IMR-90 (cell line): ENCODE results near the gene DDX41. TPM values are rescaled to one million over a fixed set of nuclear protein-coding genes. Genes with fewer than 3 reads are reported as not detected.

Experiments
- ATAC-seq: fragments of 200-7000 bp; cut with Tn5 transposase; 2 replicates; pipeline ENCODE4 v1.9.1; 2020; ENCODE audit warnings: low read depth, mild to moderate bottlenecking, moderate library complexity
- BruUV-seq: library from RNA; stranded (reverse); fragments of 400-500 nt; replicated peaks from 2 replicates; lab custom pipeline; 2021; lab: Mats Ljungman, UMichigan
- CTCF ChIA-PET: fragments of 300-600 bp; formaldehyde crosslinking; extraction: SDS; loops from one replicate; lab custom pipeline; 2021; ENCODE audit warnings: antibody characterized with exemption; lab: Yijun Ruan, JAX
- POLR2A ChIA-PET: fragments of 300-600 bp; sonication (Branson Sonifier 250); formaldehyde crosslinking; loops from one replicate; lab custom pipeline; 2022; ENCODE audit warnings: antibody characterized with exemption; ENCODE audit not compliant: unreplicated experiment; lab: Charles Lee
- DNase-seq: peaks from one replicate; pipeline ENCODE4 v3.0.0; 2013
- H2AFZ ChIP-seq: replicated peaks from 2 replicates; pipeline ENCODE3; 2013; ENCODE audit warnings: low read length, mild to moderate bottlenecking; ENCODE audit not compliant: poor library complexity
- H2AK5ac ChIP-seq: 2 replicates; pipeline ENCODE4 v1.6.1; 2013; ENCODE audit warnings: low read depth, low read length, inconsistent platforms
- H2AK9ac ChIP-seq: replicated peaks from 2 replicates; pipeline ENCODE3; 2013; ENCODE audit warnings: mild to moderate bottlenecking, low read depth, low read length, moderate library complexity; ENCODE audit not compliant: poor library complexity
- H2BK120ac ChIP-seq: 2 replicates; pipeline ENCODE4 v1.6.1; 2013; ENCODE audit warnings: low read depth, low read length, inconsistent platforms
- H2BK15ac ChIP-seq: 3 replicates; pipeline ENCODE4 v1.6.1; 2013; ENCODE audit warnings: low read depth, low read length, inconsistent platforms
- H2BK20ac ChIP-seq: 2 replicates; pipeline ENCODE4 v1.6.1; 2013; ENCODE audit warnings: low read depth, mild to moderate bottlenecking, inconsistent platforms, low read length, moderate library complexity
- H2BK5ac ChIP-seq: 2 replicates; pipeline ENCODE4 v1.6.1; 2013; ENCODE audit warnings: mild to moderate bottlenecking, low read depth, low read length, inconsistent platforms; ENCODE audit not compliant: poor library complexity, severe bottlenecking
- H3K14ac ChIP-seq: replicated peaks from 2 replicates; pipeline ENCODE4 v1.6.1; 2013; ENCODE audit warnings: low read depth, low read length, inconsistent platforms
- H3K18ac ChIP-seq: 2 replicates; pipeline ENCODE4 v1.6.1; 2013; ENCODE audit warnings: low read depth, low read length, control low read depth
- H3K23ac ChIP-seq: 2 replicates; pipeline ENCODE4 v1.6.1; 2013; ENCODE audit warnings: low read depth, low read length, inconsistent platforms
- H3K27ac ChIP-seq: 2 replicates; pipeline ENCODE4 v1.5.1; 2013; ENCODE audit warnings: mild to moderate bottlenecking, control low read depth, low read length; ENCODE audit not compliant: insufficient read depth
- H3K27me3 ChIP-seq: 2 replicates; pipeline ENCODE4 v1.6.1; 2013; ENCODE audit warnings: low read length; ENCODE audit not compliant: control insufficient read depth, insufficient read depth
- H3K36me3 ChIP-seq: 2 replicates; pipeline ENCODE4 v1.6.1; 2013; ENCODE audit warnings: low read length, mixed read lengths; ENCODE audit not compliant: control insufficient read depth, insufficient read depth
- H3K4ac ChIP-seq: 2 replicates; pipeline ENCODE4 v1.6.1; 2013; ENCODE audit warnings: low read depth, low read length, inconsistent platforms
- H3K4me1 ChIP-seq: 2 replicates; pipeline ENCODE4 v1.6.1; 2013; ENCODE audit warnings: low read length, mixed read lengths; ENCODE audit not compliant: control insufficient read depth, insufficient read depth
- H3K4me2 ChIP-seq: 2 replicates; pipeline ENCODE4 v1.6.1; 2013; ENCODE audit warnings: low read depth, mild to moderate bottlenecking, control low read depth, low read length, moderate library complexity
- H3K4me3 ChIP-seq: 2 replicates; pipeline ENCODE4 v1.5.1; 2013; ENCODE audit warnings: low read depth, mild to moderate bottlenecking, control low read depth, low read length, moderate library complexity; ENCODE audit not compliant: insufficient read depth
- H3K56ac ChIP-seq: 2 replicates; pipeline ENCODE4 v1.6.1; 2013; ENCODE audit warnings: low read length, inconsistent platforms; ENCODE audit not compliant: insufficient read depth; ENCODE audit errors: extremely low read depth
- H3K79me1 ChIP-seq, 2 experiments: 2 replicates each; pipeline ENCODE4 v1.6.1; 2013; ENCODE audit warnings: low read length in 2 of 2, inconsistent platforms in 1 of 2, low read depth in 1 of 2
- H3K9ac ChIP-seq: 2 replicates; pipeline ENCODE4 v1.6.1; 2013; ENCODE audit warnings: low read depth, low read length, control low read depth
- H3K9me1 ChIP-seq: 2 replicates; pipeline ENCODE4 v1.6.1; 2013; ENCODE audit warnings: low read length, inconsistent platforms; ENCODE audit not compliant: insufficient read depth
- H3K9me3 ChIP-seq: 2 replicates; pipeline ENCODE4 v1.6.1; 2013; ENCODE audit warnings: low read length; ENCODE audit not compliant: control insufficient read depth, insufficient read depth
- H4K20me1 ChIP-seq: 2 replicates; pipeline ENCODE4 v1.6.1; 2013; ENCODE audit warnings: low read length, inconsistent platforms; ENCODE audit not compliant: insufficient read depth
- H4K5ac ChIP-seq: 2 replicates; pipeline ENCODE4 v1.6.1; 2013; ENCODE audit warnings: mild to moderate bottlenecking, low read depth, low read length, control low read depth
- H4K8ac ChIP-seq, 2 experiments: 2 replicates each; pipeline ENCODE4 v1.6.1; 2013; ENCODE audit warnings: low read depth in 2 of 2, low read length in 2 of 2, control low read depth in 1 of 2, inconsistent platforms in 1 of 2
- H4K91ac ChIP-seq: 2 replicates; pipeline ENCODE4 v1.6.1; 2013; ENCODE audit warnings: low read depth, low read length, inconsistent platforms; ENCODE audit not compliant: insufficient read depth
- BHLHE40 ChIP-seq: fragments of 150-350 bp; IDR thresholded peaks from 2 replicates; pipeline ENCODE4 v1.6.1; 2016; ENCODE audit warnings: mild to moderate bottlenecking, low read depth, low read length
- CEBPB ChIP-seq: IDR thresholded peaks from 2 replicates; pipeline ENCODE4 v1.6.1; 2012; ENCODE audit warnings: low read depth, low read length, improper control_type of control experiment
- CHD1 ChIP-seq: IDR thresholded peaks from 2 replicates; pipeline ENCODE4 v1.6.1; 2012; ENCODE audit warnings: low read depth, low read length, improper control_type of control experiment
- ELK1 ChIP-seq: fragments of 150-350 bp; IDR thresholded peaks from 2 replicates; pipeline ENCODE4 v1.6.1; 2016; ENCODE audit warnings: low read depth, mild to moderate bottlenecking, low read length, moderate library complexity, borderline replicate concordance
- MAFK ChIP-seq: IDR thresholded peaks from 2 replicates; pipeline ENCODE4 v1.6.1; 2012; ENCODE audit warnings: low read depth, low read length, improper control_type of control experiment
- MAZ ChIP-seq: IDR thresholded peaks from 2 replicates; pipeline ENCODE4 v1.6.1; 2012; ENCODE audit warnings: low read depth, mild to moderate bottlenecking, low read length, improper control_type of control experiment, moderate library complexity, borderline replicate concordance
- MXI1 ChIP-seq: IDR thresholded peaks from 2 replicates; pipeline ENCODE4 v1.6.1; 2012; ENCODE audit warnings: low read depth, mild to moderate bottlenecking, low read length, moderate library complexity, borderline replicate concordance
- NFE2L2 ChIP-seq: fragments of 150-350 bp; IDR thresholded peaks from 2 replicates; pipeline ENCODE4 v1.6.1; 2016; ENCODE audit warnings: low read depth, mild to moderate bottlenecking, low read length
- POLR2A ChIP-seq: IDR thresholded peaks from 2 replicates; pipeline ENCODE4 v1.6.1; 2012; ENCODE audit warnings: mild to moderate bottlenecking, low read depth, low read length
- SMC3 ChIP-seq: fragments of 150-350 bp; IDR thresholded peaks from 2 replicates; pipeline ENCODE4 v1.6.1; 2016; ENCODE audit warnings: low read depth, mild to moderate bottlenecking, antibody characterized with exemption, low read length, moderate library complexity
- USF2 ChIP-seq: fragments of 150-350 bp; IDR thresholded peaks from 2 replicates; pipeline ENCODE4 v1.6.1; 2017; ENCODE audit warnings: mild to moderate bottlenecking, antibody characterized with exemption, low read length, low read depth
- WGBS, 2 experiments: methylation state at CpG; one replicate each; pipeline versions ENCODE4 v1.1.5 to v1.1.7; 2013; ENCODE audit warnings: missing lambda C conversion rate in 2 of 2; ENCODE audit not compliant: insufficient read length in 1 of 2; ENCODE audit errors: extremely low coverage in 2 of 2; 5-methylcytosine and 5-hydroxymethylcytosine counted together
- dilution Hi-C: fragments of 300-500 bp; cut with HindIII; formaldehyde crosslinking; loops from one replicate; pipeline ENCODE4 v1.14.3; 2018; ENCODE audit warnings: low sequenced_read_pairs; ENCODE audit not compliant: unreplicated experiment
- in situ Hi-C: fragments of 300-500 bp; cut with MboI; formaldehyde crosslinking; loops from 3 replicates; pipeline ENCODE4 v1.14.3; 2019; ENCODE audit warnings: low sequenced_read_pairs, inconsistent platforms, mixed read lengths
- intact Hi-C: fragments of 100-400 bp; cut with micrococcal nuclease; formaldehyde crosslinking; loops from 2 replicates; pipeline ENCODE4 v1.10.0; 2022
- polyA plus RNA-seq, 3 experiments: library from polyadenylated mRNA; depleted of rRNA; stranded (reverse); fragments of >200 nt; gene quantifications; 2 replicates each; pipeline ENCODE4 v1.2.3, GENCODE V29; 2012; ENCODE audit warnings: low replicate concordance in 1 of 3
- total RNA-seq: library from RNA; depleted of rRNA; stranded (reverse); fragments of >200 nt; gene quantifications from 2 replicates; pipeline ENCODE4 v1.2.3, GENCODE V29; 2012
- TF ChIP-seq, protein P1 (sequence below): conservative IDR thresholded peaks from 2 replicates; pipeline ENCODE4 v1.5.1; 2012; ENCODE audit warnings: mild to moderate bottlenecking, low read depth, low read length, improper control_type of control experiment

The DDX41 gene
- total and polyA plus RNA-seq, 2 of the 4 experiments (the other 2 are of a cell fraction), result 130 to 170 TPM

DNA sequence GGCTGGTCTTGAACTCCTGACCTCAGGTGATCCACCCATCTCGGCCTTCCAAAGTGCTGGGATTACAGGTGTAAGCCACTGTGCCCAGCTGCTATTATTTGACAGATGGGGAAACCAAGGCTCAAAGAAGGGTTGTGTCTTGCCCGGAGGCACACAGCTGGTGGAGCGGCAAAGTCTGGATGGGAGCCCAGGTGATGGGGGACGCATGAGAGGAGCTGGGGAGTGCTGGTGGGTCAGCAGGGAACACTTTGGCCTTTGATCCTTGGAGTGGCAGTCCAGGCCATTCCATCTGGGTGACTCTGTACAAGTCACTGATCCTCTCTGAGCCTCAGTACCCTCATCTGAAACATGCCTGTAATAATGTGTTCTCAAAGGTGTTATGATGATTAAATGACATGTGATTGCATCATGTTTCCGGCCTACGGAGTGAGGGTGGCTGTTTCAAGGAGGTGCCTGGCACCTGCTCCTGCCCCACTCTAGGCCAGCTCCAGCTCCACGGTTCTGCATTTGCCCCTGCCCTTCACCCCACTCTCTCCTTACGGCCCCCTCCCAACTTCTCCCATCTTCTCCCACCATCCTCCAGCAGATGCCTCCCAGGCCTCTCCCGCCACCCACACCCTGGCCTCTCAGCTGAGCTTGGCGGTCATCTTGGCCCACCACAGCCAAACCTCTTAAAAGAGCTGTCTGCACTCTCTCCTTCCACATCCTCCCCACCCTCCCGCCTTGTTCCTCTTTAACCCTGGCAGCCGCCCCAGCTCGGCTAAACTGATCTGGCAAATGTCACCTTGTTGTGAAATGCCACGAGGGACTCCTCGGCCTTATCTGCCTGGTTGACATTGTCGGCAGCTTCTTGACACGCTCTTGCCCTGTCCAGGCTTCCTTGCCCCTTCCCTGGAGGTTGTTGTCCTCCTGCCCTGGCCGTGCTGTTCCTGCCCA lies 37.8 kb downstream of the DDX41 start:
- intact Hi-C loops (no loop called here), dilution Hi-C loops (no loop called here), in situ Hi-C loops (no loop called here)
- no peak overlapping the region for H3K4me3 ChIP-seq
- peaks cover 24% of the 10 kb centered on the region for H3K4me1 ChIP-seq
- peak overlapping the region; percentile 28; the same call in 1 of the 2 replicates for H3K27ac ChIP-seq
- DNase-seq (peak; percentile 66), ATAC-seq (peak; percentile 2)
- no peak overlapping the region for H3K9ac ChIP-seq
- H2AK5ac ChIP-seq, result peak overlapping the region; percentile 49; the same call in 1 of the 2 replicates
- H2BK15ac ChIP-seq, result no peak overlapping the region
- H3K4me2 ChIP-seq, result no peak overlapping the region
- H4K91ac ChIP-seq, result peak overlapping the region; percentile 5; the same call in 1 of the 2 replicates
- POLR2A ChIA-PET, result interaction anchor here (1.0 kb wide), 1 partner anchor 19 kb away, joined by 3 read pairs; the partner anchor contains the start of gene PDLIM7
- 0 out of 2 replicates have a peak overlapping the region, but pooled peaks have one; percentile 32 for H2BK120ac ChIP-seq
- H4K20me1 ChIP-seq, result peaks cover 59% of the 10 kb centered on the region
- BruUV-seq, result no TSS peak
- CTCF ChIA-PET, result no interaction called here
- H3K23ac ChIP-seq, result peak overlapping the region; percentile 21; the same call in 1 of the 2 replicates
- H3K79me1 ChIP-seq, result peaks cover 3 to 28% of the 10 kb centered on the region in 2 experiments
- H4K8ac ChIP-seq, result peak overlapping the region; percentile 7 to 44; a peak in 2 of 4 replicates
- peaks cover 36% of the 10 kb centered on the region for H3K36me3 ChIP-seq
- no peaks in the 10 kb centered on the region for H3K9me3 ChIP-seq
- H3K14ac ChIP-seq, result peak overlapping the region; percentile 16; the same call in 1 of the 2 replicates
- H2BK20ac ChIP-seq, result no peak overlapping the region; the same call in 1 of the 2 replicates
- 0 out of 2 replicates have a peak overlapping the region, but pooled peaks have one; percentile 3 for H4K5ac ChIP-seq
- peak overlapping the region; percentile 43 for H3K4ac ChIP-seq
- WGBS, 2 experiments, result 40% methylated on average over 12 of the region's 18 CpGs; no CpG with 5 or more reads in 1 of the 2 experiments
- H2AK9ac ChIP-seq, result peak overlapping the region; percentile 74
- peak overlapping the region; percentile 40 for H2BK5ac ChIP-seq
- H3K9me1 ChIP-seq, result peaks cover 13% of the 10 kb centered on the region
- no peak overlapping the region for H3K56ac ChIP-seq
- H2AFZ ChIP-seq, result no peak overlapping the region
- H3K27me3 ChIP-seq, result no peaks in the 10 kb centered on the region
- H3K18ac ChIP-seq, result no peak overlapping the region
- no peak for TF ChIP-seq SMC3
- TF ChIP-seq, protein P1, sequence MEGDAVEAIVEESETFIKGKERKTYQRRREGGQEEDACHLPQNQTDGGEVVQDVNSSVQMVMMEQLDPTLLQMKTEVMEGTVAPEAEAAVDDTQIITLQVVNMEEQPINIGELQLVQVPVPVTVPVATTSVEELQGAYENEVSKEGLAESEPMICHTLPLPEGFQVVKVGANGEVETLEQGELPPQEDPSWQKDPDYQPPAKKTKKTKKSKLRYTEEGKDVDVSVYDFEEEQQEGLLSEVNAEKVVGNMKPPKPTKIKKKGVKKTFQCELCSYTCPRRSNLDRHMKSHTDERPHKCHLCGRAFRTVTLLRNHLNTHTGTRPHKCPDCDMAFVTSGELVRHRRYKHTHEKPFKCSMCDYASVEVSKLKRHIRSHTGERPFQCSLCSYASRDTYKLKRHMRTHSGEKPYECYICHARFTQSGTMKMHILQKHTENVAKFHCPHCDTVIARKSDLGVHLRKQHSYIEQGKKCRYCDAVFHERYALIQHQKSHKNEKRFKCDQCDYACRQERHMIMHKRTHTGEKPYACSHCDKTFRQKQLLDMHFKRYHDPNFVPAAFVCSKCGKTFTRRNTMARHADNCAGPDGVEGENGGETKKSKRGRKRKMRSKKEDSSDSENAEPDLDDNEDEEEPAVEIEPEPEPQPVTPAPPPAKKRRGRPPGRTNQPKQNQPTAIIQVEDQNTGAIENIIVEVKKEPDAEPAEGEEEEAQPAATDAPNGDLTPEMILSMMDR, result no peak
- TF ChIP-seq POLR2A, result peak; percentile 29; the same call in 1 of the 2 replicates
- TF ChIP-seq USF2, result 0 out of 2 replicates have a peak, but pooled peaks have one; percentile 2
- TF ChIP-seq MAZ, result peak; percentile 26; the same call in 1 of the 2 replicates
- no peak for TF ChIP-seq NFE2L2
- TF ChIP-seq BHLHE40, result no peak
- TF ChIP-seq MXI1, result no peak
- TF ChIP-seq CHD1, result no peak
- TF ChIP-seq MAFK, result no peak
- no peak for TF ChIP-seq ELK1
- TF ChIP-seq CEBPB, result peak; percentile 96
